Osteocyte (in vitro differentiated cells): ENCODE data around the gene AWAT2. TPM values are rescaled to one million over a fixed set of nuclear protein-coding genes. Genes with fewer than 3 reads are reported as not detected.
A peak's percentile ranks its signal among the peaks of the same experiment; 100 is the strongest.

ENCODE experiments used
- DNase-seq: peaks from one replicate; pipeline ENCODE4 v3.0.0; 2021; ENCODE audit warnings: mixed read lengths; ENCODE audit not compliant: unreplicated experiment; ENCODE audit errors: extremely low spot score
- H3K27ac Mint-ChIP-seq: one replicate; pipeline ENCODE4 v1.8.0; 2021; ENCODE audit warnings: mild to moderate bottlenecking, mixed read lengths; ENCODE audit not compliant: unreplicated experiment
- H3K27me3 Mint-ChIP-seq: one replicate; pipeline ENCODE4 v1.8.0; 2021; ENCODE audit warnings: mixed read lengths; ENCODE audit not compliant: unreplicated experiment
- H3K36me3 Mint-ChIP-seq: one replicate; pipeline ENCODE4 v1.8.0; 2021; ENCODE audit warnings: mixed read lengths; ENCODE audit not compliant: unreplicated experiment
- H3K4me1 Mint-ChIP-seq: one replicate; pipeline ENCODE4 v1.8.0; 2021; ENCODE audit warnings: mixed read lengths; ENCODE audit not compliant: unreplicated experiment
- H3K4me3 Mint-ChIP-seq: one replicate; pipeline ENCODE4 v1.8.0; 2021; ENCODE audit warnings: mild to moderate bottlenecking, moderate library complexity, mixed read lengths; ENCODE audit not compliant: unreplicated experiment
- H3K9me3 Mint-ChIP-seq: one replicate; pipeline ENCODE4 v1.8.0; 2021; ENCODE audit warnings: mixed read lengths; ENCODE audit not compliant: unreplicated experiment
- CTCF ChIP-seq: fragments of 200-600 bp; sonication (generic); IDR thresholded peaks from 2 replicates; pipeline ENCODE4 v1.5.0; 2021; ENCODE audit warnings: antibody characterized with exemption, mild to moderate bottlenecking, moderate library complexity
- total RNA-seq: library from RNA; stranded (reverse); gene quantifications from 2 replicates; pipeline ENCODE4 v1.2.1, GENCODE V29; 2021

The AWAT2 gene
- total RNA-seq, 1 donor from 2014 or later = not detected

DNA sequence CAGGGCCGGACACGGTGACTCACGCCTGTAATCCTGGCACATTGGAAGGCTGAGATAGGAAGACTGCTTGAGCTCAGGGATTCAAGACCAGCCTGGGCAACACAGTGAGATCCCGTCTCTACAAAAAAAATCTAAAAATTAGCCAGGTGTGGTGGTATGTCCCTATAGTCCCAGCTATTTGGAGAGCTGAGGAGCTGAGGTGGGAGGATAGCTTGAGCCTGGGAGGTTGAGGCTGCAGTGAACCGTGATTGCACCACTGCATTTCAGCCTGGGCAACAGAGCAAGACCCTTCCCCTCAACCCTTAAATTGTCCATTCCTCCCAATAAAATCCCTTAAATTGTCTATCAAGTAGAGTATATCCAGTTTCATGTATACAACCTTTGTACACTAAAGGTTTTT, 29.6 kb upstream of the AWAT2 start:
- H3K4me3 Mint-ChIP-seq = no peak overlapping the region
- H3K27ac Mint-ChIP-seq = no peak overlapping the region
- peaks cover 9% of the 10 kb centered on the region for H3K9me3 Mint-ChIP-seq
- H3K27me3 Mint-ChIP-seq = no peaks in the 10 kb centered on the region
- peak; percentile 11 for DNase-seq
- H3K4me1 Mint-ChIP-seq = no peaks in the 10 kb centered on the region
- TF ChIP-seq CTCF = no peak
- H3K36me3 Mint-ChIP-seq = no peaks in the 10 kb centered on the region

GRCh38 chrX:70066646-70067045, 16.9 kb upstream of the AWAT2 start:
- H3K4me1 Mint-ChIP-seq = no peaks in the 10 kb centered on the region
- peak; percentile 68 for DNase-seq
- no peak overlapping the region for H3K27ac Mint-ChIP-seq
- no peak overlapping the region for H3K4me3 Mint-ChIP-seq
- H3K27me3 Mint-ChIP-seq = no peaks in the 10 kb centered on the region
- H3K9me3 Mint-ChIP-seq = peaks cover 3% of the 10 kb centered on the region
- H3K36me3 Mint-ChIP-seq = no peaks in the 10 kb centered on the region
- TF ChIP-seq CTCF = no peak

- Mint-ChIP-seq H3K4me1 (no peaks in the 10 kb centered on the region), H3K36me3 (no peaks in the 10 kb centered on the region), H3K27ac (no peak overlapping the region), H3K9me3 (peaks cover 3% of the 10 kb centered on the region), H3K4me3 (no peak overlapping the region), H3K27me3 (no peaks in the 10 kb centered on the region)
- TF ChIP-seq CTCF = no peak
- peak; percentile 83 for DNase-seq
These were observed 13.3 kb upstream of the AWAT2 start for GRCh38 chrX:70062961-70063550.

- Mint-ChIP-seq H3K9me3 (peaks cover 3% of the 10 kb centered on the region), H3K4me3 (no peak within 1 kb of the TSS), H3K27me3 (no peaks in the 10 kb centered on the region), H3K36me3 (no peaks in the 10 kb centered on the region), H3K4me1 (no peaks in the 10 kb centered on the region), H3K27ac (no peak within 1 kb of the TSS)
- no peak for TF ChIP-seq CTCF
- peak; percentile 81 for DNase-seq
These were observed 12.3 kb upstream of the AWAT2 start, which contains the start of gene OTUD6A for GRCh38 chrX:70062076-70062475. OTUD6A (plus strand) TSS chrX:70062457; CDS start chrX:70062525, 68 bp downstream.

- Mint-ChIP-seq H3K36me3 (no peaks in the 10 kb centered on the region), H3K4me3 (no peak overlapping the region), H3K27me3 (no peaks in the 10 kb centered on the region), H3K4me1 (no peaks in the 10 kb centered on the region), H3K9me3 (peaks cover 12% of the 10 kb centered on the region), H3K27ac (no peak overlapping the region)
- DNase-seq = peak; percentile 36
- no peak for TF ChIP-seq CTCF
These were observed 4.7 kb upstream of the AWAT2 start for GRCh38 chrX:70054391-70054790.
